ENCODE data around the gene CASP10. TPM values are rescaled to one million over a fixed set of nuclear protein-coding genes. Genes with fewer than 3 reads are reported as not detected.

The CASP10 gene
- total and polyA plus RNA-seq, 9 of the 15 experiments (the other 6 are each of a cell fraction or from before 2014, with no cell fraction given): 7.1 to 20.4 (median 10.8) TPM

DNA sequence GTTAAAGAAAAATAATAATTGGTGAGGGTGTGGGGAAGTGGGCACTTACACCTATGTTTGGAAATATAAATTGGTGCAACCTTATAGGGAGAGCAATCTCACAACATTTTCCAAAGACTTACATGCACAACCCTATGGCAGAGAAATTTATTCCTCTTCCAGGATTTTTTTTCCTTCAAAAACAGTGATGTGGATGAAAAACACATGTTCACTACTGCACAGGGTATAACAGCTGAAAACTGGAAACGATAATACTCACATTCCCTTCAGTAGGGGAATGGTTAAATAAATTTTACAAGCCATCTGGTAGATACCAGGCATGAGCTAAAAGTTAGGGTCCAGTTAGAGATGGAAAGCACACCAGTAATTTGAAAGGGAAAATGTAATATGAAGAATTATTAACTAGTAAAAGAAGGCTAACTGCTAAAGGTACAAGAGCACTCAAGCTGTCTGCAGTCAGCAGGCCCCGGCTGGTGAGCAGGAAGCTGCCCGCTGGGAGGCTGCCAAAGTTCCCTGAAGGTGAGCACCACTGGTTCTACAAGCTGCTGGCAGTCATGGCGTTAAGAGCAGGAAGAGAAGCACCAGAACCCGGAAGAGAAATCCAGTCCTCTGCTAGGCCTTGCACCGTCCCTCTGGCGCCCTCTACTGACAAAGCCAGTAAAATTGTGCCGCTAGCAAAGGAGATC lies 49.0 kb downstream of the CASP10 start (continued):
- no peak for TF ChIP-seq ZNF274 (IDR thresholded peaks at IDR 0.05; ENCODE audit: borderline replicate concordance, low read depth, low read length)
- TF ChIP-seq, protein P1, sequence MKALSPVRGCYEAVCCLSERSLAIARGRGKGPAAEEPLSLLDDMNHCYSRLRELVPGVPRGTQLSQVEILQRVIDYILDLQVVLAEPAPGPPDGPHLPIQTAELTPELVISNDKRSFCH (CRISPR knock-in tag; IDR thresholded peaks at IDR 0.05): no peak
- TF ChIP-seq, protein P1 (tag; IDR thresholded peaks at IDR 0.05): peak; percentile 65; the same call in 1 of the 2 replicates
- peak; percentile 75; the same call in 1 of the 2 replicates for TF ChIP-seq ELF2 (CRISPR knock-in tag; IDR thresholded peaks at IDR 0.05)
- peak; percentile 50 for TF ChIP-seq DEAF1 (CRISPR knock-in tag; IDR thresholded peaks at IDR 0.05)
- TF ChIP-seq, protein P2, sequence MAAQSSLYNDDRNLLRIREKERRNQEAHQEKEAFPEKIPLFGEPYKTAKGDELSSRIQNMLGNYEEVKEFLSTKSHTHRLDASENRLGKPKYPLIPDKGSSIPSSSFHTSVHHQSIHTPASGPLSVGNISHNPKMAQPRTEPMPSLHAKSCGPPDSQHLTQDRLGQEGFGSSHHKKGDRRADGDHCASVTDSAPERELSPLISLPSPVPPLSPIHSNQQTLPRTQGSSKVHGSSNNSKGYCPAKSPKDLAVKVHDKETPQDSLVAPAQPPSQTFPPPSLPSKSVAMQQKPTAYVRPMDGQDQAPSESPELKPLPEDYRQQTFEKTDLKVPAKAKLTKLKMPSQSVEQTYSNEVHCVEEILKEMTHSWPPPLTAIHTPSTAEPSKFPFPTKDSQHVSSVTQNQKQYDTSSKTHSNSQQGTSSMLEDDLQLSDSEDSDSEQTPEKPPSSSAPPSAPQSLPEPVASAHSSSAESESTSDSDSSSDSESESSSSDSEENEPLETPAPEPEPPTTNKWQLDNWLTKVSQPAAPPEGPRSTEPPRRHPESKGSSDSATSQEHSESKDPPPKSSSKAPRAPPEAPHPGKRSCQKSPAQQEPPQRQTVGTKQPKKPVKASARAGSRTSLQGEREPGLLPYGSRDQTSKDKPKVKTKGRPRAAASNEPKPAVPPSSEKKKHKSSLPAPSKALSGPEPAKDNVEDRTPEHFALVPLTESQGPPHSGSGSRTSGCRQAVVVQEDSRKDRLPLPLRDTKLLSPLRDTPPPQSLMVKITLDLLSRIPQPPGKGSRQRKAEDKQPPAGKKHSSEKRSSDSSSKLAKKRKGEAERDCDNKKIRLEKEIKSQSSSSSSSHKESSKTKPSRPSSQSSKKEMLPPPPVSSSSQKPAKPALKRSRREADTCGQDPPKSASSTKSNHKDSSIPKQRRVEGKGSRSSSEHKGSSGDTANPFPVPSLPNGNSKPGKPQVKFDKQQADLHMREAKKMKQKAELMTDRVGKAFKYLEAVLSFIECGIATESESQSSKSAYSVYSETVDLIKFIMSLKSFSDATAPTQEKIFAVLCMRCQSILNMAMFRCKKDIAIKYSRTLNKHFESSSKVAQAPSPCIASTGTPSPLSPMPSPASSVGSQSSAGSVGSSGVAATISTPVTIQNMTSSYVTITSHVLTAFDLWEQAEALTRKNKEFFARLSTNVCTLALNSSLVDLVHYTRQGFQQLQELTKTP (IDR thresholded peaks at IDR 0.05; ENCODE audit: low read depth in 1 of 2, partially characterized antibody in 2 of 2): peak in 1 of 2 experiments; percentile 43
- TF ChIP-seq ZNF583 (CRISPR knock-in tag; IDR thresholded peaks at IDR 0.05): no peak
- TF ChIP-seq ZNF395 (CRISPR knock-in tag; IDR thresholded peaks at IDR 0.05): no peak
- no peak for TF ChIP-seq XRCC4 (IDR thresholded peaks at IDR 0.05; ENCODE audit: extremely low read depth, insufficient read depth, insufficient read length)
- TF ChIP-seq ZNF175 (CRISPR knock-in tag; IDR thresholded peaks at IDR 0.05; ENCODE audit: low read depth): 0 out of 2 replicates have a peak, but pooled peaks have one; percentile 45
- TF ChIP-seq, protein P3, sequence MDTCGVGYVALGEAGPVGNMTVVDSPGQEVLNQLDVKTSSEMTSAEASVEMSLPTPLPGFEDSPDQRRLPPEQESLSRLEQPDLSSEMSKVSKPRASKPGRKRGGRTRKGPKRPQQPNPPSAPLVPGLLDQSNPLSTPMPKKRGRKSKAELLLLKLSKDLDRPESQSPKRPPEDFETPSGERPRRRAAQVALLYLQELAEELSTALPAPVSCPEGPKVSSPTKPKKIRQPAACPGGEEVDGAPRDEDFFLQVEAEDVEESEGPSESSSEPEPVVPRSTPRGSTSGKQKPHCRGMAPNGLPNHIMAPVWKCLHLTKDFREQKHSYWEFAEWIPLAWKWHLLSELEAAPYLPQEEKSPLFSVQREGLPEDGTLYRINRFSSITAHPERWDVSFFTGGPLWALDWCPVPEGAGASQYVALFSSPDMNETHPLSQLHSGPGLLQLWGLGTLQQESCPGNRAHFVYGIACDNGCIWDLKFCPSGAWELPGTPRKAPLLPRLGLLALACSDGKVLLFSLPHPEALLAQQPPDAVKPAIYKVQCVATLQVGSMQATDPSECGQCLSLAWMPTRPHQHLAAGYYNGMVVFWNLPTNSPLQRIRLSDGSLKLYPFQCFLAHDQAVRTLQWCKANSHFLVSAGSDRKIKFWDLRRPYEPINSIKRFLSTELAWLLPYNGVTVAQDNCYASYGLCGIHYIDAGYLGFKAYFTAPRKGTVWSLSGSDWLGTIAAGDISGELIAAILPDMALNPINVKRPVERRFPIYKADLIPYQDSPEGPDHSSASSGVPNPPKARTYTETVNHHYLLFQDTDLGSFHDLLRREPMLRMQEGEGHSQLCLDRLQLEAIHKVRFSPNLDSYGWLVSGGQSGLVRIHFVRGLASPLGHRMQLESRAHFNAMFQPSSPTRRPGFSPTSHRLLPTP (IDR thresholded peaks at IDR 0.05; ENCODE audit: borderline replicate concordance, extremely low read depth, insufficient read length): no peak
- peak; percentile 44; the same call in 1 of the 2 replicates for TF ChIP-seq EP400 (IDR thresholded peaks at IDR 0.05)
- no peak for TF ChIP-seq KLF1 (tag; IDR thresholded peaks at IDR 0.05)
- TF ChIP-seq NFIC (IDR thresholded peaks at IDR 0.05): peak; percentile 58
- no peak for TF ChIP-seq ZNF57 (CRISPR knock-in tag; IDR thresholded peaks at IDR 0.05)
- TF ChIP-seq SPI1 (IDR thresholded peaks at IDR 0.05; ENCODE audit: borderline replicate concordance, low read depth, low read length): 0 out of 2 replicates have a peak, but pooled peaks have one; percentile 17

Data from K562 (cell line).